GM19455 (cell line): Measurements from ENCODE around the gene ABCB1.

Source experiments
- ATAC-seq: cut with Tn5 transposase; IDR thresholded peaks from one replicate; pipeline ENCODE4 v1.9.1; 2021; ENCODE audit not compliant: unreplicated experiment

ABCB1 gene

GRCh38 chr7:87517136-87517815, 83.4 kb downstream of the ABCB1 start:
- no peak for ATAC-seq

DNA sequence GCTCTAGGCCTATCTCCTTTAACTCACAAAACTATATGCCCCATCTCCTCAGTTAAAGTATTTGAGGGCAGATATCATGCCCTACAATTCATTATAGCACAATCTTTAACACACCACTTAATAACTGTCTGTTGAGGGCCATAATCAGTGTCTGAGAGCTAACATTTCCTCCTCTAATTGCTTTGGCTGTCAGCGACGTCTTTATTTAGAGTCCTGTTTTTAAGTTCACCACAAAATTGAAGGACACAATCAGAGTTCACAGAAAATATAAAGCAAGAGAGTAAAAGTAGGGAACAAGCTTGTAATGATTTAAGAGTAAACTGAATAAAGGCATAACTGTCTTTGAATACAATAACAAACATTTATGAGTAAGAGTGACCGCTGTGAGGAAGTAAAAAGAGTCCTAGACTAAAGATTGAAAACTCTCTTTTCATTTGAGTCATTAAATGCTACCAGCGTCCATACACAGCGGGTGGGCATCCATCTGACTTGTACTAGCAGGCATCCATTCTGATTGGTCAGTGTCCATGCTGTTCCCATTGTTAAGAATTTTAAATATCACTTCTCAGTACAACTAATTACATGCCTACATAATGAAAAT, 86.8 kb downstream of the ABCB1 start:
- no peak for ATAC-seq

DNA sequence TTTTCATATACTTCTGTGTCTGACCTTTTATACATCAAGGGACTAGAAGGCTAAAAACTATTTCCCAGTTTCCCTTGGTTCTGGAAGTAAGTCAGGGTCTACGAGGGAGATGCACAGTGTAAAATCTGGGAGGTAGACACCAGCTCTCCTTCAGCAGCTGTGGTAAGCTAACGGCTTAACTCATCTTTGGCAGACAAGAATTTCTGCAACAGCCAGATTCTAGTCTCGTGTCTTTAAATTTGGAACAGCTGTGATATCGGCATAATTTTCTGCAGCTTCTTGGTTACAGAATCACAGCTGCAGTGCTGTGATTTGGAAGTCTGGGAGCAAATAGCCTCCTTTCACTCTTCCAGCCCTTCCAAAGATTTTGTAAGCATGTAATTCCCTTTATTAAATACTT, 87.8 kb downstream of the ABCB1 start:
- ATAC-seq: no peak

- no peak for ATAC-seq
These were observed 89.2 kb downstream of the ABCB1 start for GRCh38 chr7:87511510-87511909.

GRCh38 chr7:87510411-87510875, 90.2 kb downstream of the ABCB1 start:
- no peak for ATAC-seq

DNA sequence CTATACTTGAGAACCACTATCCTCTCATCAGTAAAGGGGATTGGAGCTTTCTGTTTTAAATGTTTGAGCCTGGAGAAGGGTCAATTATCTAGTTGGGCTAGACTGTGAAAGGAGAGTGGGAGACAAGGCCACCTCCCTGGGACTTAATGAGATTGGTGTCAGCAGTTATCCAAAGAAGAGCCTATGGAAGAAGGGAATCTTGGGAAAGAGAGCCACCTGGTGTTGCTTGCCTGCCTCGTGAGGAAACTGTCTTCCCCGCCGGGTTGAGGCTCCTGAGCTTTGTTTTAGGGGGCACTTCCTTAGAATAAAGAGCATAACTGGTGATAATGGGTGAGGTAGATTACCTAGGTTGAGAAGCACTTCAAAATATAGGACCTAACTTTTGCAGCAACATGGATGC, 93.2 kb downstream of the ABCB1 start:
- no peak for ATAC-seq

GRCh38 chr7:87506246-87507180, 94.2 kb downstream of the ABCB1 start:
- no peak for ATAC-seq

DNA sequence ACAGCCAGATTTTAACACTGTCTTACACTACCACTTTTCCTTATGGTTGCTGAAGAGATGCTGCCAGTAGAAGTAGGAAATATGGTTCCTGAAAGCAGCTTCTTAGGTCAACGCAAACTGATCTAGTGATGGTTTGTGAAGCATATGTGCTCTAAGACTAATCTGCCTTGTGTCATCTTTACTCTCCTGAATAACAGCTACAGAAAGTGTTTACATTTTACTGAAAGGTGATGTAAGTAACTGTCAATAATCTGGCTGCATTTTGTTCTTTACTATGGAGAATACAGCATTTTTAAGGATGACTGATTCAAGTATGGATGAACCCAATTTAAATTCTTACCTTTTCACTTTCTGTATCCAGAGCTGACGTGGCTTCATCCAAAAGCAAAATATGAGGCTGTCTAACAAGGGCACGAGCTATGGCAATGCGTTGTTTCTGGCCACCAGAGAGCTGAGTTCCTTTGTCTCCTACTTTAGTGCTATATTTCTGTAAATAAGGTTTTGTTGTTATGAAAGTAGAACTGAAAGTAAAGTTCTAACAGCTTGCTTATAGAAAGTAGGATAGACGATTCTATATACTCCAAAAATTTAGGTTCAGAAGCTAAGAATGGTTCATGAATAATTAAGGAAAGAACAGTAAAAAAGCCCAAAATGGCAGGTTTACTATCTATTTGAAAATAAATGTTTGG, 95.0 kb downstream of the ABCB1 start:
- ATAC-seq: no peak

DNA sequence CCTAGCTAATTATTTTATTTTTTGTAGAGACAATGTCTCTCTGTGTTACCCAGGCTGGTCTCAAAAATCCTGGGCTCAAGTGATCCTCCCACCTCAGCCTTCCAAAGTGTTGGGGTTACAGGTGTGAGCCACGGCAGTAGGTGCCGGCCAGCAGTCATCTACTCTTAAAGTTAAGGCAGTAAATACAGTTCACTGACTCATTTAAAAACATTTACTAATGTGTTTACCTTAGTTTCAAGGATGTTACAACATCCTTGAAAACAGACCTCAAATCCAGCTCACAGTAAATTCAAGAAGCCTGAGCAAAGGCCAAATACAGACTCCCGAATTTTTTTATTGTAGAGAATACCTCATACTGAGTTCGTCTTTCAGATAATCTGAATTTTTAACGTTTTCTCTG, 95.6 kb downstream of the ABCB1 start:
- no peak for ATAC-seq

DNA sequence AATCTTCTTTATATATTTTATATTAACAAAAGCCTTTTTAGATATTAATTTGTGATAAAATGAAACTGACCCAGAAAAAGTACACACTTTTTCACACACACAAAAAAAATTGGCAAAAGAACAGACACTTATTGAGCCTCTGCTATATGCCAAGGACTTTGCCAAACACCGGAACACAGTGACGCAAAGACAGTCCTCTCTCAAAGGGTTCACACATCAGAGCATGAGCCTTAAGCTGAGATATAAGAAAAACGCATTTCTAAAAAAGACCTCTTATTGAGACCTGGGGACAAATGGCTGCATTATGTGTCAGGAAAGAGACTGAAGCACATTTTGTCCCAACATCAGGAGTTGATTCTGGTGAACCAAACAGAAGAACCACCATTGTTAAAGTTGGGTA, 101.2 kb downstream of the ABCB1 start:
- no peak for ATAC-seq

DNA sequence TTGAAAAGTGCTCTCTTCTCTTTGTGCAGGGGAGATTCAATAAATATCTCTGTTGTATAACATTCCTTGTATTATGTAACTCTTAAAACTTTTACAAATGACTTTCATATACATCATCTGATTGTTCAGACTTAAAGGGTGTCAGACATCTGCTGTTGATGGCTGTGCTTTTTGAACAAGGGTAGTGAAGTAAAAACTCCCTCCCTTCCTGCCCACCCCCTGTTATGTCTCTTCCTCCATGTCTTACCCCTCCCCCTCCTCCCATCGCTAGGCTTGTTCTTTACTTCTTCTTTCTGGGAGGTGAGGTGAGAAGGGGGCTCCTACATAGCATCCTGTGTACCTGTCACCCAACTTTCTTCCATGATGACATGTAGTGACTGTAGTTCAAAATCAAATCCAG, 101.8 kb downstream of the ABCB1 start:
- no peak for ATAC-seq

GRCh38 chr7:87497482-87497881, 103.2 kb downstream of the ABCB1 start:
- ATAC-seq: no peak

GRCh38 chr7:87495366-87495765, 105.3 kb downstream of the ABCB1 start:
- ATAC-seq: no peak

- no peak for ATAC-seq
These were observed 106.2 kb downstream of the ABCB1 start for GRCh38 chr7:87494454-87494853.

DNA sequence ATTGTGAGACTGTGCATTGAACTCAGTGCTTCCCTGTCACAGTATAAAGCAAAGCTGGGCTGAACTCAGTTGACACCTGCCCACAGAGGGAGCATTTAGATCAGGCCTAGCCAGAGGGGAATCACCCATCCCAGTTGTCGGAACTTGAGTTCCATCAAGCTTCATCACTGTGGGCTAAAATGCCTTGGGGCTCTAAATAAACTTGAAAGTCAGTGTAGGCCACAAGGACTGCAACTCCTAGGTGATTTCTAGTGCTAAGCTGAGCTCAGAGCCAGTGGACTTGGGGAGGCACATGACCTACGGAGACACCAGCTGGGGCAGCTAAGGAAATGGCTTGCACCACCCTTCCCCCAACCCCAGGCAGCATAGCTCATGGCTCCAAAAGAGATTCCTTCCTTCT, 117.6 kb downstream of the ABCB1 start:
- ATAC-seq: no peak

GRCh38 chr7:87482115-87482514, 118.6 kb downstream of the ABCB1 start:
- no peak for ATAC-seq

GRCh38 chr7:87480386-87480785, 120.3 kb downstream of the ABCB1 start:
- ATAC-seq: no peak

DNA sequence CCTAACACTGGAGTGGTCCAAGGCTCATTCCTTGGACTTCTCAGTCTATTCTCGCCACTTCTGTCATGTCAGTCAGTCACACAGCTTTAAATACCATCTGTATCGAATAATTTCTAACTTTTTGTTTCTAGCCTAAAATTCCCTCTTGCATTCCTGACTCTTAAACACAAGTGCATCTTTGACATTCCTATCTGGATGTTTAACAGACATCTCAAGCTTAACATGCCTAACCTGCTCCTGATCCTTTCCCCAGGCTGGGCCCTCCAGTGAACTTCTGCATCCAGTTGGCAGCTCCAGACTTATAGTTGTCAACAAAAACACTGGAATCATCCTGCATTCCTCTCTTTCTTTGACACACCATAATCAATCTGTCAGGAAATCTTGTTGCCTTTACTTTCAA, 120.7 kb downstream of the ABCB1 start:
- ATAC-seq: no peak

GRCh38 chr7:87476179-87476557, 124.5 kb downstream of the ABCB1 start:
- ATAC-seq: no peak

DNA sequence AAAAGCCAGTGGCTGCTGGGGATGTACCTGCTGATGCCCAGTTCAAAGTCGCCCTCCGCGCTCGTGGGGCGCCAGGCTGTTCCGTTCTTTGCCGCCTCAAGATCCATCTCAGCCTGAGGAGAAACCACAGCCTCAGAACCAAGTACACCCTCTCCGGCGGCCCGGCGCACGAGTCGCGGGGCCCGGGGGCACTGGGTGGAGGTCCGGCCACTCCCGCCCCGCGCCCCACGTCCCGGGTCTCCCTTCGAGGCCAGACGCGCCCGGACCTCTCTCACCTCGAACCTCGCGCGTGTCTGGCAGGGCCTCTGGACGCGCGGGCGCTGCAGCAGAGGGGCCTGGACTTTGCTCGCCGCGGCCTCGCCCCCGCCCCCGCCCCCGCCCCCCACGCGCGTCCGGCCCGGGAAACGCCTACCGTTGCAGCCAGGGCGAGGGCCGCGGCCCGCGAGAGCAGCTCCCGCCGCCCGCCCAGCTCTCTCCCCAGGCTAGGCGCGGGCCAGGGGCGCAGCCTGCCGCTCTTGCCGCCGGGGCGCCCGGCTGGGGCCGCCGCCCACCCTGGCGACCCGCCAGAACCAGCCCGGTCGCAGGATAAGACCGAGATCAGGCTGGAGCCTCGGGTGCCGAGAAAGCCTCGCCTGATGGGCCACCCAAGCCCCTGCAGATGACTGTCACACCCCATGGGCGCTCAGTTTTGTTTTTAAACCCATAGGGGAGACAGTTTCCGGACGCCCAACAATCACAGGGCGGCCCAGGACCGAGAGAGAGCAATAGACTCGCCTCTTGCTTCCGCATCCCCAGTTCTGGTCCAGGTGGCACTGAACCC, 125.1 kb downstream of the ABCB1 start, which contains the start of gene ABCB4:
TSS of gene ABCB4 (minus strand) at position 322 of the 820 bp plus-strand sequence. CDS start at position 107, 215 bp downstream.
- ATAC-seq: peak; percentile 34
